ENCODE measurements around the gene PHRF1.

Gene PHRF1

DNA sequence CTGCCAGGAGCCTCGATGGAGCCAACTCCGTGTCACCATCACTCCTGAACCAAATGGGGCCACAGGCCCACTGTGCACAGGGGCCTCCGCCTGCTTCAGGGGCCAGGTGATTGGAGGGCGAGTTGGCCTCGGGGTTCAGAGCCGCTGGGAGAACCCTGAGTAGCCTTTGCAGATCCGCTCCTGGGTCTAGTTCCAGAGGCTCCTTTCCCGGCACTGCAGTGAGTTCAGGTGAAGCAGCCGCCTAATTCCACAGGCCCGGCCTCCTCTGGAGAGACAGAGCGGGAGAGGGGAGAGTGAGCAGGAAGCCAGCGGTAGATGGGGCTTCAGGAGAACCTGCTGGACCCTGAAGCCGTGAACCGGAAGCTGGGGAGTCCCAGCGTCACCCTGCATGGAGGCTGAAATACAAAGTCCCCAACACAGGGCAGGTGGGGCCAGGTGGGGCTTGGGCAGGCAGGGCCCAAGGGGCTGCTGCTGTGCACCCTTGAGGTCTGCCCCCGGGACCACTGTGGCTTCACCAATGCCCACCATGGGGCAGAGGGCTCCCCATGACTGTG lies 83.3 kb downstream of the PHRF1 start:
- no peak for DNase-seq

- DNase-seq: no peak
Observed at GRCh38 chr11:660281-660680, 84.0 kb downstream of the PHRF1 start.

GRCh38 chr11:660681-661444 lies 84.6 kb downstream of the PHRF1 start:
- DNase-seq: no peak
